ENCODE results near the gene ODC1. TPM values are rescaled to one million over a fixed set of nuclear protein-coding genes. Genes with fewer than 3 reads are reported as not detected.

The ODC1 gene
- total RNA-seq, 4 donors from 2014 or later: 16.5 to 76.6 (median 40.8) TPM

GRCh38 chr2:10397878-10398277 lies 50.2 kb downstream of the ODC1 start:
- peaks cover 44% of the 10 kb centered on the region for H3K4me1 ChIP-seq
- no peak overlapping the region for H3K27ac ChIP-seq
- 59% methylated on average over 4 of the region's 4 CpGs for WGBS
- H3K9me3 ChIP-seq: no peaks in the 10 kb centered on the region
- DNase-seq (ENCODE audit: low spot score in 2 of 2): no peak
- no peak overlapping the region for H3K4me3 ChIP-seq
- no peaks in the 10 kb centered on the region for H3K36me3 ChIP-seq
- TF ChIP-seq POLR2A (IDR thresholded peaks at IDR 0.05): no peak
- TF ChIP-seq POLR2AphosphoS5 (IDR thresholded peaks at IDR 0.05): no peak
- no peak for TF ChIP-seq EP300 (IDR thresholded peaks at IDR 0.05)
- no peak for TF ChIP-seq CTCF (IDR thresholded peaks at IDR 0.05)
- H3K27me3 ChIP-seq: no peaks in the 10 kb centered on the region

GRCh38 chr2:10397297-10397875 lies 50.7 kb downstream of the ODC1 start:
- Histone ChIP-seq H3K36me3 (no peaks in the 10 kb centered on the region), H3K9me3 (no peaks in the 10 kb centered on the region), H3K27me3 (no peaks in the 10 kb centered on the region), H3K4me1 (peaks cover 46% of the 10 kb centered on the region), H3K27ac (no peak overlapping the region), H3K4me3 (no peak overlapping the region)
- no peak for DNase-seq (ENCODE audit: low spot score in 2 of 2)
- 92% methylated on average over 10 of the region's 16 CpGs for WGBS
- TF ChIP-seq POLR2AphosphoS5 (IDR thresholded peaks at IDR 0.05) (no peak), POLR2A (IDR thresholded peaks at IDR 0.05) (no peak), EP300 (IDR thresholded peaks at IDR 0.05) (no peak), CTCF (IDR thresholded peaks at IDR 0.05) (no peak)

- H3K27me3 ChIP-seq: no peaks in the 10 kb centered on the region
- H3K4me1 ChIP-seq: peaks cover 47% of the 10 kb centered on the region
- H3K9me3 ChIP-seq: no peaks in the 10 kb centered on the region
- WGBS: 93% methylated on average over 3 of the region's 13 CpGs
- no peak for DNase-seq (ENCODE audit: low spot score in 2 of 2)
- H3K36me3 ChIP-seq: no peaks in the 10 kb centered on the region
- TF ChIP-seq EP300 (IDR thresholded peaks at IDR 0.05): no peak
- no peak overlapping the region for H3K27ac ChIP-seq
- H3K4me3 ChIP-seq: no peak overlapping the region
These were observed 51.7 kb downstream of the ODC1 start for GRCh38 chr2:10396464-10396863.

- no peak for DNase-seq (ENCODE audit: low spot score in 2 of 2)
- Histone ChIP-seq H3K4me1 (peaks cover 44% of the 10 kb centered on the region), H3K27me3 (no peaks in the 10 kb centered on the region), H3K9me3 (no peaks in the 10 kb centered on the region), H3K4me3 (no peak overlapping the region), H3K27ac (no peak overlapping the region), H3K36me3 (no peaks in the 10 kb centered on the region)
- 80% methylated on average over 13 of the region's 14 CpGs for WGBS
- no peak for TF ChIP-seq POLR2A (IDR thresholded peaks at IDR 0.05)
- no peak for TF ChIP-seq EP300 (IDR thresholded peaks at IDR 0.05)
- TF ChIP-seq POLR2AphosphoS5 (IDR thresholded peaks at IDR 0.05): no peak
- TF ChIP-seq CTCF (IDR thresholded peaks at IDR 0.05): no peak
These were observed 52.2 kb downstream of the ODC1 start for GRCh38 chr2:10395893-10396292.

- WGBS: 61% methylated on average over 4 of the region's 4 CpGs
- Histone ChIP-seq H3K4me3 (no peak overlapping the region), H3K27ac (no peak overlapping the region), H3K36me3 (no peaks in the 10 kb centered on the region), H3K4me1 (peaks cover 55% of the 10 kb centered on the region), H3K9me3 (no peaks in the 10 kb centered on the region), H3K27me3 (no peaks in the 10 kb centered on the region)
- no peak for DNase-seq (ENCODE audit: low spot score in 2 of 2)
- no peak for TF ChIP-seq EP300 (IDR thresholded peaks at IDR 0.05)
- no peak for TF ChIP-seq CTCF (IDR thresholded peaks at IDR 0.05)
- TF ChIP-seq POLR2A (IDR thresholded peaks at IDR 0.05): no peak
- no peak for TF ChIP-seq POLR2AphosphoS5 (IDR thresholded peaks at IDR 0.05)
These were observed 54.5 kb downstream of the ODC1 start for GRCh38 chr2:10393640-10393982.
